ENCODE data around the gene POLQ. TPM values are rescaled to one million over a fixed set of nuclear protein-coding genes. Genes with fewer than 3 reads are reported as not detected.
"Not testable (repeated sequence)": the region's sequence is repeated elsewhere in the genome, so short reads cannot be mapped to it uniquely, and the experiment has no call there.

POLQ gene
- total RNA-seq (2014; rRNA removed; shearing (Covaris generic)), result 2.3 and 11.6 TPM in 2 replicates

- in situ Hi-C loops (cut with HindIII; ENCODE audit: low sequenced_read_pairs), result no loop called here
- peak; percentile 97 for DNase-seq (ENCODE audit: low spot score)
Observed at GRCh38 chr3:121545574-121546455, at the start of gene POLQ. TSS of gene POLQ (minus strand) at chr3:121545988. CDS start at chr3:121545877, 111 bp downstream.

GRCh38 chr3:121594850-121595249, 49.1 kb upstream of the POLQ start:
- in situ Hi-C loops (cut with HindIII; ENCODE audit: low sequenced_read_pairs), result no loop called here
- no peak for DNase-seq (ENCODE audit: low spot score)

- in situ Hi-C loops (cut with HindIII; ENCODE audit: low sequenced_read_pairs); DNase-seq (ENCODE audit: low spot score): not testable (repeated sequence)
Observed at GRCh38 chr3:121593806-121594205, 48.0 kb upstream of the POLQ start.

GRCh38 chr3:121592856-121593702, 47.3 kb upstream of the POLQ start, which contains the start of gene FBXO40:
TSS of gene FBXO40 (plus strand) at chr3:121593379. CDS start at chr3:121620576, 27,197 bp downstream.
- no peak for DNase-seq (ENCODE audit: low spot score)
- in situ Hi-C loops (cut with HindIII; ENCODE audit: low sequenced_read_pairs), result no loop called here

- in situ Hi-C loops (cut with HindIII; ENCODE audit: low sequenced_read_pairs), result no loop called here
- no peak for DNase-seq (ENCODE audit: low spot score)
Observed at GRCh38 chr3:121584418-121584817, 38.6 kb upstream of the POLQ start.

GRCh38 chr3:121581691-121582090, 35.9 kb upstream of the POLQ start:
- DNase-seq (ENCODE audit: low spot score), result no peak
- in situ Hi-C loops (cut with HindIII; ENCODE audit: low sequenced_read_pairs), result no loop called here

- in situ Hi-C loops (cut with HindIII; ENCODE audit: low sequenced_read_pairs), result no loop called here
- no peak for DNase-seq (ENCODE audit: low spot score)
Observed at GRCh38 chr3:121574449-121574848, 28.7 kb upstream of the POLQ start.

GRCh38 chr3:121567649-121568048, 21.9 kb upstream of the POLQ start, which contains the start of gene ARGFX:
TSS of gene ARGFX (plus strand) at chr3:121567949. CDS start at chr3:121570714, 2,765 bp downstream.
- DNase-seq (ENCODE audit: low spot score), result no peak
- in situ Hi-C loops (cut with HindIII; ENCODE audit: low sequenced_read_pairs), result no loop called here

- no peak for DNase-seq (ENCODE audit: low spot score)
- in situ Hi-C loops (cut with HindIII; ENCODE audit: low sequenced_read_pairs), result no loop called here
Observed at GRCh38 chr3:121566773-121567172, 21.0 kb upstream of the POLQ start.

- DNase-seq (ENCODE audit: low spot score), result no peak
- in situ Hi-C loops (cut with HindIII; ENCODE audit: low sequenced_read_pairs), result no loop called here
Observed at GRCh38 chr3:121562148-121562547, 16.4 kb upstream of the POLQ start.

- no peak for DNase-seq (ENCODE audit: low spot score)
- in situ Hi-C loops (cut with HindIII; ENCODE audit: low sequenced_read_pairs), result no loop called here
Observed at GRCh38 chr3:121557426-121557934, 11.7 kb upstream of the POLQ start.

GRCh38 chr3:121552797-121553196, 7.0 kb upstream of the POLQ start:
- in situ Hi-C loops (cut with HindIII; ENCODE audit: low sequenced_read_pairs), result no loop called here
- DNase-seq (ENCODE audit: low spot score), result no peak

- no peak for DNase-seq (ENCODE audit: low spot score)
- in situ Hi-C loops (cut with HindIII; ENCODE audit: low sequenced_read_pairs), result no loop called here
Observed at GRCh38 chr3:121552379-121552778, 6.6 kb upstream of the POLQ start.

- in situ Hi-C loops (cut with HindIII; ENCODE audit: low sequenced_read_pairs), result no loop called here
Observed at GRCh38 chr3:121545049-121545573, 677 bp downstream of the POLQ start.

GRCh38 chr3:121542924-121543323, 2.9 kb downstream of the POLQ start:
- DNase-seq (ENCODE audit: low spot score), result no peak
- in situ Hi-C loops (cut with HindIII; ENCODE audit: low sequenced_read_pairs), result no loop called here

More at GRCh38 chr3:121545049-121545573, 677 bp downstream of the POLQ start:
- peak; percentile 6 for DNase-seq (ENCODE audit: low spot score)

GRCh38 chr3:121531269-121531668, 14.5 kb downstream of the POLQ start:
- no peak for DNase-seq (ENCODE audit: low spot score)
- in situ Hi-C loops (cut with HindIII; ENCODE audit: low sequenced_read_pairs), result no loop called here

GRCh38 chr3:121529308-121529707, 16.5 kb downstream of the POLQ start:
- in situ Hi-C loops (cut with HindIII; ENCODE audit: low sequenced_read_pairs), result no loop called here
- peak; percentile 44 for DNase-seq (ENCODE audit: low spot score)

GRCh38 chr3:121520510-121520909, 25.3 kb downstream of the POLQ start:
- DNase-seq (ENCODE audit: low spot score), result no peak
- in situ Hi-C loops (cut with HindIII; ENCODE audit: low sequenced_read_pairs), result no loop called here

GRCh38 chr3:121517953-121518655, 27.7 kb downstream of the POLQ start:
- DNase-seq (ENCODE audit: low spot score), result no peak
- in situ Hi-C loops (cut with HindIII; ENCODE audit: low sequenced_read_pairs), result no loop called here

Measured in G401 (cell line).